ENCODE measurements around the gene LRRC32. TPM values are rescaled to one million over a fixed set of nuclear protein-coding genes. Genes with fewer than 3 reads are reported as not detected.
A peak's percentile ranks its signal among the peaks of the same experiment; 100 is the strongest.
"Not testable (repeated sequence)": the region's sequence is repeated elsewhere in the genome, so short reads cannot be mapped to it uniquely, and the experiment has no call there.

The LRRC32 gene
- total and polyA plus RNA-seq, 2 donors = 2.9 to 29.3 TPM

- Histone ChIP-seq H3K36me3 (ENCODE audit: control insufficient read depth in 2 of 2, insufficient read depth in 2 of 2, low read length in 1 of 2) (no peaks in the 10 kb centered on the region), H3K27ac (ENCODE audit: low read depth in 1 of 2, low read length in 1 of 2) (no peak overlapping the region), H3K27me3 (ENCODE audit: control insufficient read depth in 2 of 2, insufficient read depth in 1 of 2, low read length in 1 of 2) (peaks cover 0 to 2% of the 10 kb centered on the region in 2 donors), H3K4me3 (ENCODE audit: low read length in 2 of 2) (no peak overlapping the region), H3K4me1 (ENCODE audit: control insufficient read depth in 2 of 2, insufficient read depth in 2 of 2, low read length in 2 of 2) (no peaks in the 10 kb centered on the region), H3K9me3 (ENCODE audit: control insufficient read depth in 2 of 2, insufficient read depth in 1 of 2, low read length in 1 of 2) (no peaks in the 10 kb centered on the region)
- 94% methylated on average over 2 of the region's 2 CpGs for WGBS
- DNase-seq (ENCODE audit: low read depth in 6 of 9, low spot score in 9 of 9) = no peak
Measured at GRCh38 chr11:76649851-76650372, 20.6 kb downstream of the LRRC32 start.

- H3K4me1 ChIP-seq (ENCODE audit: control insufficient read depth in 2 of 2, insufficient read depth in 2 of 2, low read length in 2 of 2) = no peaks in the 10 kb centered on the region
- no peak for DNase-seq (ENCODE audit: low read depth in 6 of 9, low spot score in 9 of 9)
- H3K9me3 ChIP-seq (ENCODE audit: control insufficient read depth in 2 of 2, insufficient read depth in 1 of 2, low read length in 1 of 2) = no peaks in the 10 kb centered on the region
- H3K27ac ChIP-seq (ENCODE audit: low read depth in 1 of 2, low read length in 1 of 2) = no peak overlapping the region
- H3K4me3 ChIP-seq (ENCODE audit: low read length in 2 of 2) = no peak overlapping the region
- 92% methylated on average over 6 of the region's 6 CpGs for WGBS
- H3K36me3 ChIP-seq (ENCODE audit: control insufficient read depth in 2 of 2, insufficient read depth in 2 of 2, low read length in 1 of 2) = no peaks in the 10 kb centered on the region
- peaks cover 0 to 2% of the 10 kb centered on the region in 2 donors for H3K27me3 ChIP-seq (ENCODE audit: control insufficient read depth in 2 of 2, insufficient read depth in 1 of 2, low read length in 1 of 2)
Measured at GRCh38 chr11:76649011-76649410, 21.5 kb downstream of the LRRC32 start.

GRCh38 chr11:76648061-76648460, 22.5 kb downstream of the LRRC32 start:
- no peaks in the 10 kb centered on the region for H3K36me3 ChIP-seq (ENCODE audit: control insufficient read depth in 2 of 2, insufficient read depth in 2 of 2, low read length in 1 of 2)
- H3K27me3 ChIP-seq (ENCODE audit: control insufficient read depth in 2 of 2, insufficient read depth in 1 of 2, low read length in 1 of 2) = peaks cover 0 to 2% of the 10 kb centered on the region in 2 donors
- H3K9me3 ChIP-seq (ENCODE audit: control insufficient read depth in 2 of 2, insufficient read depth in 1 of 2, low read length in 1 of 2) = no peaks in the 10 kb centered on the region
- no peak overlapping the region for H3K27ac ChIP-seq (ENCODE audit: low read depth in 1 of 2, low read length in 1 of 2)
- no peaks in the 10 kb centered on the region for H3K4me1 ChIP-seq (ENCODE audit: control insufficient read depth in 2 of 2, insufficient read depth in 2 of 2, low read length in 2 of 2)
- H3K4me3 ChIP-seq (ENCODE audit: low read length in 2 of 2) = no peak overlapping the region
- no peak for DNase-seq (ENCODE audit: low read depth in 6 of 9, low spot score in 9 of 9)

- H3K27me3 ChIP-seq (ENCODE audit: control insufficient read depth in 2 of 2, insufficient read depth in 1 of 2, low read length in 1 of 2) = peaks cover 0 to 2% of the 10 kb centered on the region in 2 donors
- no peaks in the 10 kb centered on the region for H3K9me3 ChIP-seq (ENCODE audit: control insufficient read depth in 2 of 2, insufficient read depth in 1 of 2, low read length in 1 of 2)
- WGBS = 76% methylated on average over 4 of the region's 4 CpGs
- no peaks in the 10 kb centered on the region for H3K36me3 ChIP-seq (ENCODE audit: control insufficient read depth in 2 of 2, insufficient read depth in 2 of 2, low read length in 1 of 2)
- DNase-seq (ENCODE audit: low read depth in 6 of 9, low spot score in 9 of 9) = no peak
- H3K27ac ChIP-seq (ENCODE audit: low read depth in 1 of 2, low read length in 1 of 2) = no peak overlapping the region
- H3K4me3 ChIP-seq (ENCODE audit: low read length in 2 of 2) = no peak overlapping the region
- H3K4me1 ChIP-seq (ENCODE audit: control insufficient read depth in 2 of 2, insufficient read depth in 2 of 2, low read length in 2 of 2) = peaks cover 0 to 4% of the 10 kb centered on the region in 2 donors
Measured at GRCh38 chr11:76646882-76647534, 23.5 kb downstream of the LRRC32 start.

DNA sequence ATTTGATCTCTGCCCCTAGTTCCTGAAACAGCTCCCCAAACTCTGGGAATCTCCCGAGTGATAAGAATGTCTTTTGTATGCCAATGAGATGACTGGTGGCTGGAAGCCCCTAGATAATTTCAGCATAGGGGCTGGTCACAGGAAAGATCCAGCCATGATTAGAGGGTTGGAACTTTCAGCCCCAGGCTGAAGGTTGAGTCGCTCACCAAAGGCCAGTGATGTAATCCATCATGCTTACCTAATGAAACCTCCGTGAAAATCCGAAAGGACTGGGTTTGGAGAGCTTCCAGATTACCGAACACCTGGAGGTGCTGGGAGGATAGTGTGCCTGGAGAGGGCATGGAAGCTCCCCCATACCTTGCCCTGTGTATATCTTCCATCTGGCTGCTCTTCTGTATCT, 26.0 kb downstream of the LRRC32 start:
- Histone ChIP-seq H3K4me3 (ENCODE audit: low read length in 2 of 2) (no peak overlapping the region), H3K9me3 (ENCODE audit: control insufficient read depth in 2 of 2, insufficient read depth in 1 of 2, low read length in 1 of 2) (no peaks in the 10 kb centered on the region), H3K27me3 (ENCODE audit: control insufficient read depth in 2 of 2, insufficient read depth in 1 of 2, low read length in 1 of 2) (peaks cover 0 to 2% of the 10 kb centered on the region in 2 donors), H3K27ac (ENCODE audit: low read depth in 1 of 2, low read length in 1 of 2) (no peak overlapping the region), H3K4me1 (ENCODE audit: control insufficient read depth in 2 of 2, insufficient read depth in 2 of 2, low read length in 2 of 2) (peaks cover 0 to 6% of the 10 kb centered on the region in 2 donors), H3K36me3 (ENCODE audit: control insufficient read depth in 2 of 2, insufficient read depth in 2 of 2, low read length in 1 of 2) (no peaks in the 10 kb centered on the region)
- 85% methylated on average over 5 of the region's 5 CpGs for WGBS
- no peak for DNase-seq (ENCODE audit: low read depth in 6 of 9, low spot score in 9 of 9)

DNA sequence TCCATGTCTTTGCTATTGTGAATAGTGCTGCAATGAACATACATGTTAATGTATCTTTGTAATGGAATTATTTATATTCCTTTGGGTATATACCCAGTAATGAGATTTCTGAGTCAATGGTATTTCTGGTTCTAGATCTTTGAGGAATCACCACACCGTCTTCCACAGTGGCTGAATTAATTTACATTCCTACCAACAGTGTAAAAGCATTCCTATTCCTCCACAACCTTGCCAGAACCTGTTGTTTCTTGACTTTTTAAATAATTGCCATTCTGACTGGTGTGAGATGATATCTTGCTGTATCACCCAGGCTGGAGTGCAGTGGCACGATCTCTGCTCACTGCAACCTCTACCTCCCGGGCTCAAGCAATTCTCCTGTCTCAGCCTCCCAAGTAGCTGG, 26.8 kb downstream of the LRRC32 start:
- H3K9me3 ChIP-seq (ENCODE audit: control insufficient read depth in 2 of 2, insufficient read depth in 1 of 2, low read length in 1 of 2); H3K4me3 ChIP-seq (ENCODE audit: low read length in 2 of 2); H3K36me3 ChIP-seq (ENCODE audit: control insufficient read depth in 2 of 2, insufficient read depth in 2 of 2, low read length in 1 of 2); H3K4me1 ChIP-seq (ENCODE audit: control insufficient read depth in 2 of 2, insufficient read depth in 2 of 2, low read length in 2 of 2); H3K27ac ChIP-seq (ENCODE audit: low read depth in 1 of 2, low read length in 1 of 2); H3K27me3 ChIP-seq (ENCODE audit: control insufficient read depth in 2 of 2, insufficient read depth in 1 of 2, low read length in 1 of 2); DNase-seq (ENCODE audit: low read depth in 6 of 9, low spot score in 9 of 9): not testable (repeated sequence)
- 95% methylated on average over 3 of the region's 3 CpGs for WGBS

DNA sequence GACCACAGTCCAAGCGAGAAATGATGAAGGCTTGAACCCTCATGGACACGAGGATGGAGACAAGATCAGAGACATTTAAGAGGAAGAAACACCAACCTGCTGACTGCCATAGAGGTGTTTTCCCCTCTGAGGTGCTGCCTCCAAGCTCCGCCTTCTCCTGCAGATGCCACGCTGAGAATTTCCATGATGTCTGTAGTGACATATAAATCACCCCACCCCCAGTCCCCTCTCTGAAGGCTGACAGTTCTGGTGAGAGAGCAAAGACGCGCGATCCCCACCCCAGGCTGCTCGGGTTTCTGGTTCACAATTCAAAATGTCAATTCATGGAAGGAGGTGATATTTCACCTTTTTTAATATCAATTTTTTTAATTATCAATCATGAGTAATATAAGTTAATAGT, 28.2 kb downstream of the LRRC32 start:
- H3K4me3 ChIP-seq (ENCODE audit: low read length in 2 of 2) = no peak overlapping the region
- no peaks in the 10 kb centered on the region for H3K36me3 ChIP-seq (ENCODE audit: control insufficient read depth in 2 of 2, insufficient read depth in 2 of 2, low read length in 1 of 2)
- no peak overlapping the region for H3K27ac ChIP-seq (ENCODE audit: low read depth in 1 of 2, low read length in 1 of 2)
- H3K9me3 ChIP-seq (ENCODE audit: control insufficient read depth in 2 of 2, insufficient read depth in 1 of 2, low read length in 1 of 2) = no peaks in the 10 kb centered on the region
- H3K27me3 ChIP-seq (ENCODE audit: control insufficient read depth in 2 of 2, insufficient read depth in 1 of 2, low read length in 1 of 2) = no peaks in the 10 kb centered on the region
- peaks cover 0 to 9% of the 10 kb centered on the region in 2 donors for H3K4me1 ChIP-seq (ENCODE audit: control insufficient read depth in 2 of 2, insufficient read depth in 2 of 2, low read length in 2 of 2)
- peak in 1 of 9 donors; percentile 59 for DNase-seq (ENCODE audit: low read depth in 6 of 9, low spot score in 9 of 9)
- 90% methylated on average over 8 of the region's 8 CpGs for WGBS

- DNase-seq (ENCODE audit: low read depth in 6 of 9, low spot score in 9 of 9) = no peak
- no peaks in the 10 kb centered on the region for H3K9me3 ChIP-seq (ENCODE audit: control insufficient read depth in 2 of 2, insufficient read depth in 1 of 2, low read length in 1 of 2)
- WGBS = 98% methylated on average over 4 of the region's 4 CpGs
- H3K27me3 ChIP-seq (ENCODE audit: control insufficient read depth in 2 of 2, insufficient read depth in 1 of 2, low read length in 1 of 2) = no peaks in the 10 kb centered on the region
- no peak overlapping the region for H3K4me3 ChIP-seq (ENCODE audit: low read length in 2 of 2)
- H3K36me3 ChIP-seq (ENCODE audit: control insufficient read depth in 2 of 2, insufficient read depth in 2 of 2, low read length in 1 of 2) = no peaks in the 10 kb centered on the region
- peaks cover 0 to 9% of the 10 kb centered on the region in 2 donors for H3K4me1 ChIP-seq (ENCODE audit: control insufficient read depth in 2 of 2, insufficient read depth in 2 of 2, low read length in 2 of 2)
- no peak overlapping the region for H3K27ac ChIP-seq (ENCODE audit: low read depth in 1 of 2, low read length in 1 of 2)
Measured at GRCh38 chr11:76641905-76642304, 28.6 kb downstream of the LRRC32 start.

GRCh38 chr11:76640501-76640900, 30.0 kb downstream of the LRRC32 start:
- H3K4me1 ChIP-seq (ENCODE audit: control insufficient read depth in 2 of 2, insufficient read depth in 2 of 2, low read length in 2 of 2) = peaks cover 0 to 9% of the 10 kb centered on the region in 2 donors
- no peaks in the 10 kb centered on the region for H3K27me3 ChIP-seq (ENCODE audit: control insufficient read depth in 2 of 2, insufficient read depth in 1 of 2, low read length in 1 of 2)
- H3K27ac ChIP-seq (ENCODE audit: low read depth in 1 of 2, low read length in 1 of 2) = no peak overlapping the region
- H3K4me3 ChIP-seq (ENCODE audit: low read length in 2 of 2) = no peak overlapping the region
- DNase-seq (ENCODE audit: low read depth in 6 of 9, low spot score in 9 of 9) = no peak
- 98% methylated on average over 5 of the region's 5 CpGs for WGBS
- no peaks in the 10 kb centered on the region for H3K9me3 ChIP-seq (ENCODE audit: control insufficient read depth in 2 of 2, insufficient read depth in 1 of 2, low read length in 1 of 2)
- H3K36me3 ChIP-seq (ENCODE audit: control insufficient read depth in 2 of 2, insufficient read depth in 2 of 2, low read length in 1 of 2) = no peaks in the 10 kb centered on the region

Measured in thymus (tissue), 11 donors.